Activated CD4-positive, alpha-beta T cell treated with anti-CD3 and anti-CD28 coated beads, Interleukin-2, Interleukin-6, amounts not matched to agents 100 ng/mL and 50 ng/mL, durations not matched to agents 16 hours and 8 hours (primary cell): ENCODE data around the gene RUFY2.
"Not testable (repeated sequence)": the region's sequence is repeated elsewhere in the genome, so short reads cannot be mapped to it uniquely, and the experiment has no call there.

ENCODE experiments used
- DNase-seq: peaks from one replicate; pipeline ENCODE4 v3.0.0-alpha.2; 2020

Gene RUFY2, protein sequence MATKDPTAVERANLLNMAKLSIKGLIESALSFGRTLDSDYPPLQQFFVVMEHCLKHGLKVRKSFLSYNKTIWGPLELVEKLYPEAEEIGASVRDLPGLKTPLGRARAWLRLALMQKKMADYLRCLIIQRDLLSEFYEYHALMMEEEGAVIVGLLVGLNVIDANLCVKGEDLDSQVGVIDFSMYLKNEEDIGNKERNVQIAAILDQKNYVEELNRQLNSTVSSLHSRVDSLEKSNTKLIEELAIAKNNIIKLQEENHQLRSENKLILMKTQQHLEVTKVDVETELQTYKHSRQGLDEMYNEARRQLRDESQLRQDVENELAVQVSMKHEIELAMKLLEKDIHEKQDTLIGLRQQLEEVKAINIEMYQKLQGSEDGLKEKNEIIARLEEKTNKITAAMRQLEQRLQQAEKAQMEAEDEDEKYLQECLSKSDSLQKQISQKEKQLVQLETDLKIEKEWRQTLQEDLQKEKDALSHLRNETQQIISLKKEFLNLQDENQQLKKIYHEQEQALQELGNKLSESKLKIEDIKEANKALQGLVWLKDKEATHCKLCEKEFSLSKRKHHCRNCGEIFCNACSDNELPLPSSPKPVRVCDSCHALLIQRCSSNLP

DNA sequence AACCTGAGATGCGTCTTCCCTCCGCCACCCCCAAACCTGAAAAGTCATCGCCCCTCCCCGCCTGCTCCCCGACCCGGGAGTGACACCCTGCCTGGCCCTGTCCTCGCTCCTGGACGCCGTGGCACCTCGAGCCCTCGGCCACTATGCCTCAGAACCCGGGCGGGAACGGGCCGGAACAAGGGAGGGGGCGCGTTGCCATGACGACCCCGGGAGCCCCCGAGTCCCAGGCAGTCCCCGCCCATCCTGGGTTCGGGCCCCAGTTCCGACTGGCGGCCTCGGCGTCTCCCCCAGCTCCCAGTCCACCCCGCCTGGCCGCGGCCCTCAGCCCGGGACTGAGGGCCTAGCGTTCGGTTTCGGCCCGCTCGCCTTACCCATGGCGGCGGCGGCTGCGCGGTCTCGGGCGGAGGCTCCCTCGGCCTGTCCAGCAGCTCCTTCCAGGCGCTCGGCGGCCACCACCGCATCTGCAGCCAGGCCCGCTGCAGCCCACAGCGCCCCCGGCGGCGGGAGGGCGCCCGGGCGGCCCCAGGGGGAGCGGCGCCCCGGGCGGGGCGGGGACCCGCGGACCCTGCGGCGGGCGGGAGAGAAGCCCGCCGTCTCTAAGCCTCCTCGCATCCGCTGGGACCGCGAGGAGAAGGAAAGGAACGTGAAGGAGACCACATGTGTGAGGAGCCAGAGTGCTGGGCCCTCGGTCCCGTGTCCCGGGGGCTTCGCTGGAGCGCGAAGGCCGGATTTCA lies at the start of gene RUFY2:
Gene RUFY2, minus strand, starts transcription at position 463 of the 734 bp plus-strand sequence. Its CDS starts 88 bp downstream, at position 375.
- DNase-seq, result peak; percentile 88

DNA sequence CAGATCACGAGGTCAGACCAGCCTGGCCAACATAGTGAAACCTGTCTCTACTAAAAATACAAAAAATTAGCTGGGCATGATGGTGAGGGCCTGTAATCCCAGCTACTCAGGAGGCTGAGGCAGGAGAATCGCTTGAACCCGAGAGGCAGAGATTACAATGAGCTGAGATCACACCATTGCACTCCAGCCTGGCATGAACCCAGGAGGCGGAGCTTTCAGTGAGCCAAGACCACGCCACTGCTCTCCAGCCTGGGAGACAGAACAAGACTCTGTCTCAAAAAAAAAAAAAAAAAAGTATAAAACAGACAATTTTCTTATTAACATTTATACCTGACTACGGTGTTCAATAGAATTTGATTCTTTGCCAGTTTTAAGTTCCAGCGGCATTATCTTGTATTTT lies 42.6 kb upstream of the RUFY2 start:
- DNase-seq, result not testable (repeated sequence)

DNA sequence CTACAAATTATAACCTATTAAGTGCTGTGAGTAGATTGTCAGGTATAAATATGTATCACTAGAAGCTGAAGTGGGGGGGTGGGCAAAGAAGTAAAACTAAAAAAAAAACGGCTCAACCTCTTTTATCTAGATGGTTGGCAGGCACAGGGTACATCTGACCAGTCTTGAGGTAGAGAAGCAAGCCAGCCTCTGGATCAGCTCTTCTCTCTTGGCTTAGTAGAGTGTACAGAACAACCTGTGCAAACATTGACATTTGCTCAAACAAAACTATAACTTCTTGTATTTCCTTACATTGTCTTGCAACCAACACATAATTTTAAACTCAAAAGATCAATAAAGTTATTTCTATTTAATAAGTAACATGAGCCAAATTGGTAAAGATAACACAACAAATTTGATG lies 39.1 kb upstream of the RUFY2 start:
- no peak for DNase-seq

DNA sequence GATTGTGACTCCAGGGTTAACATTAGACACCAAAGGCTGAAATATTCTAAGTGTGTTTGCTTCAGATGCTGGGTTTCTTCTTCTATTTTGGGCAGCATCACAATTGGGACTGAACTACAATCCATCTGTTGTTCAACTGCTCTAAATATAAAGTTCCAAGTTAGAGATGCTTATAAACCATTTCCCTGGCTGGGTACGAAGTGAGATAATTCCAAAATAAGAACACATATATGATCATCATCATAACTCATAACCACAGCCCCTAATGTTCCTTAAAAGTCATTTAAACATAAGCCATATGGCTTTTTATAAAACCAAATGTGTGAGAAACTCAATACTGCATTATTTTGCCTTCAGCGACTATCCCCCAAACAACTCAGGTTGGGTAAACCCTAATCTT lies 35.9 kb upstream of the RUFY2 start:
- no peak for DNase-seq

DNA sequence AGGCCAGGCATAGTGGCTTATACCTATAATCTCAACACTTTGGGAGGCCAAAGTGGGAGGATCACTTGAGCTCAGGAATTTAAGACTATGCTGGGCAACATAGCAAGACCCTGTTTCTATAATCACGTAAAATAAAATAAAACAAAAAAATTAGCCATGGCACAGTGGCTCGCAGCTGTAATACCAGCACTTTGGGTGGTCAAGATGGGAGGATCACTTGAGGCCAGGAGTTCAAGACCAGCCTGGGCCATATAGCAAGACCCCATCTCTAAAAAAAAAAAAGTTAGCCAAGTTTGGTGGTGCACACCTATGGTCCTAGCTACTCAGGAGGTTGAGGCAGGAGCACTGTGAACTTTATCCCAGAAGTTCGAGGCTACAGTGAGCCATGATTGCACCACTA lies 33.8 kb upstream of the RUFY2 start:
- no peak for DNase-seq

DNA sequence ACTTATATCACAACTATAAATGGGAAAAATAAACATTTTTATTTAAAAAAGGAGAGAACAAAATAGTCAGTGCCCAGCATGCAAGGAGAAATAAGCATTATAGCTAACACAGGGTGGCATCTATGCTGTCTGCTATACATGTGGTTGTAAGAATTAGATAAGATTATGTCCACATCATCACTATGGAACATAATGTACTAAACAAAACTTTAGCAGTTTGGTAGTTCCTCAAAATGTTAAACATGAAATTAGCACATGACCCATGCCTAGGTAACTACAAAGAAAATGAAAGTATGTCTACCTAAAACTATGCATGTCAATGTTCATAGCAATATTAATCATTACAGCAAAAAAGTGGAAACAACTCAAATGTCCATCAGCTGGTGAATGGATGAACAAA lies 28.7 kb upstream of the RUFY2 start:
- no peak for DNase-seq

DNA sequence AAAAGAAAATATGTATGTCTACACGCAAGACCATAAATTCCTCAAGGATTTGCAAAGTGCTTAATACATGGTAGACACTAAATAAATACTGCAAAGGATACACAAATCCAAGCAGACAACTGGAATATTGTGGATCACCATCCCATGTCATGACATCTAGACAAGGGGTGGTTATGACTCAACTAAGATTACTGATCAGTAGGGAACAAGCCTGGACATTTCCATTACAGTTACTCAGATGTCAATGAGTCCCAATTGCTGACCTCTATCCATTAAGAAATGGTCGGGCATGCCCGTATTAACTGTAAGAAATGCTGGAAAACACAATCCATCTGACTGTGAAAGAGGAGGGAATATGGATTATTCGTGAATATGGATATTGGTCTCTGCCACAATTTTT lies 27.6 kb upstream of the RUFY2 start:
- DNase-seq, result no peak

DNA sequence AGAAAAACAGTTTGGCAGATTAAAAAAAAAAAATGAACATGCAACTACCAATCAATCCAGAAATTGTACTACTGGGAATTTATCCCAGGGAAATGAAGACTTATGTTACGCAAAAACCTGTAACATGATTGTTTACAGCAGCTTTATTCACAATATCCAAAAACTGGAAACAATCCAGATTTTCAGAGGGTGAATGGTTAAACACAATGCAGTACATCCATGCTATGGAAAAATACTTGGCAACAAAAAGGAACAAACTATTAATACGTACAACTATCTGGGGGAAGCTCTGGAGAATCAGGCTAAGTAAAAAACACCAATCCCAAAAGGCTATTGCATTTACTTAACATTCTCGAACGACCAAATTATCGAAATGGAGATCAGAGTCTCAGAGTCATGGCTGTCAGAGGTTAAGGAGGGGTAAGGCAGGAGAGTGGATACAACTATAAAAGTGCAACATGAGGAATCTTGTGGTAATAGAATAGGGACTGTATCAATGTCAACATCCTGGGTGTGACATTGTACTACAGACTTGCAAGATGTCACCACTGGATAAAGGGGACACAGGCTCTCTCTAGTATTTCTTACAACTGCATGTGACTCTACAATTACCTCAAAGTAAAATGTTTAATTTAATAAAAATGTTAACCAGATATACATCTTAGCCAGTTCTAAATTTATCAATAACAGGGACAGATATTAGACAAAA lies 21.5 kb upstream of the RUFY2 start:
- no peak for DNase-seq

DNA sequence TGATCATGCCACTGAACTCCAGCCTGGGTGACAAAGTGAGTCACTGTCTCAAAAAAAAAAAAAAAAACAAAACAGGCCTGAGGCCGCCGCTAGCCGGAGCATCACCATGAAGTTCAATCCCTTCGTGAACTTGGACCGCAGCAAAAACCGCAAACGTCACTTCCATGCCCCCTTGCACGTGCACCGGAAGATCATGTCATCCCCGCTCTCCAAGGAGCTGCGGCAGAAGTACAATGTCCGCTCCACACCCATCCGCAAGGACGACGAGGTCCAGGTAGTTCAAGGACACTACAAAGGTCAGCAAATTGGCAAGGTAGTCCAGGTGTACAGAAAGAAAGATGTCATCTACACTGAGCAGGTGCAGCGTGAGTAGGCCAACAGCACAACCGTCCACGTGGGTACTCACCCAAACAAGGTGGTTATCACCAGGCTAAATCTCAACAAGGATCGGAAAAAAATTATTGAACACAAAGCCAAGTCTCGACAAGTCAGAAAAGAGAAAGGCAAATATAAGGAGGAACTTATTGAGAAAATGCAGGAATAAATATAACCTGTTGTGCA lies 17.5 kb upstream of the RUFY2 start:
- no peak for DNase-seq

DNA sequence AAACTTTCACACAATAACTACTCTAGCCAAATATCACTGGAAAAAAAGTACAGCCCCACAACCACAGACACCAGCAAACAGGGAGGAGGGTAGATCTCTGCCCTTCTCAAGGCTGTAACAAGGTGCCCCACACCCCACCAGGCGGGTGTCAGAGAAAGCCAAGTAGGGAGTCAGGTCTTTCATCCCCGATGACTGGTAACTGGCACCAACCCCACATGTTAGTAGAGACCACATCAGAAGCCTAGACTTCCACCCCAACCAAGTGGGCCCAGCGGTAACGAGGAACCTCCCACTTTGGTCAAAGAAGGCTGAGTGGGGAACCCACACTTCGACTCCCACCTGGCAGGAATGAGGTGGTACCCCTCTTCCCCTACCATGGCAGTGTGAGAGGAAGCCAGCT lies 16.4 kb upstream of the RUFY2 start:
- DNase-seq, result peak; percentile 18

DNA sequence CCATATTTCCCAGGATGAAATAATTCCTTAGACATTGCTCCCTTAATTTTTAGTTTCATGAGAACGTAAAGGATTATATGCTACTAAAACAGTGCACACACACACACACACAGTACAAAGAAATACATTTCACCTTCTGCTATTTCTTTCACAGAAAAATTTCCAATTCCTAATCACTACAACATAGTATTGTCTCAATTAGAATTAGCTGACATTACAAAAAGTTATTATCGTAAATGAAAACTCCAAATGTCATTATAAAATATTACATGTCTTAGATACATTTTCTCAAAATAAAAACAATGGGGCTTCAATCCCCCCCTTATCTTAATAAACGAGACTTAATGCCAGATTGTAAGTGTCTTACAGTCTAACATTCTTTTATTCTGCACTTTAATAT lies 12.3 kb upstream of the RUFY2 start:
- no peak for DNase-seq

DNA sequence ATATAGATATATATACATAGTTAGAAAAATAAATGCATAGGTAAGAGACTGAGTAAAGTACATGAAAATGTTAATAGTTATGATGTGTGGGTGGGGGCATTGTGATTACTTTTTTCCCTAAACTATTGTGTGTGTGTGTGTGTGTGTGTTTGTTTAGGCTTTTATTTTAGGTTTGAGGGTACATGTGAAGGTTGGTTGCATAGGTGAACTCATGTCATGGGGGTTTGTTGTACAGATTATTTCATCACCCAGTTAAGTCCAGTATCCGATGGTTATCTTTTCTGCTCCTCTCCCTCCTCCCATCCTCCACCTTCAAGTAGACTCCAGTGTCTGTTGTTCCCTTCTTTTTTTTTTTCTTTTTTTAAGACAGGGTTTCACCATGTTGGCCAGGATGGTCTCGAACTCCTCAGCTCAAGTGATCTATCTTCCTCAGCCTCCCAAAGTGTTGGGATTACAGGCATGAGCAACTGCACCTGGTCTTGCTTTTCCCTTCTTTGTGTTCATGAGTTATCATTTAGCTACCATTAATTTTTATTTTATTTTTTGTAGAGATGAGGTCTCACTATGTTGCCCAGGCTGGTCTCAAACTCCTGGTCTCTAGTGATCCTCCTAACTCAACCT lies 1.9 kb upstream of the RUFY2 start:
- DNase-seq, result no peak

DNA sequence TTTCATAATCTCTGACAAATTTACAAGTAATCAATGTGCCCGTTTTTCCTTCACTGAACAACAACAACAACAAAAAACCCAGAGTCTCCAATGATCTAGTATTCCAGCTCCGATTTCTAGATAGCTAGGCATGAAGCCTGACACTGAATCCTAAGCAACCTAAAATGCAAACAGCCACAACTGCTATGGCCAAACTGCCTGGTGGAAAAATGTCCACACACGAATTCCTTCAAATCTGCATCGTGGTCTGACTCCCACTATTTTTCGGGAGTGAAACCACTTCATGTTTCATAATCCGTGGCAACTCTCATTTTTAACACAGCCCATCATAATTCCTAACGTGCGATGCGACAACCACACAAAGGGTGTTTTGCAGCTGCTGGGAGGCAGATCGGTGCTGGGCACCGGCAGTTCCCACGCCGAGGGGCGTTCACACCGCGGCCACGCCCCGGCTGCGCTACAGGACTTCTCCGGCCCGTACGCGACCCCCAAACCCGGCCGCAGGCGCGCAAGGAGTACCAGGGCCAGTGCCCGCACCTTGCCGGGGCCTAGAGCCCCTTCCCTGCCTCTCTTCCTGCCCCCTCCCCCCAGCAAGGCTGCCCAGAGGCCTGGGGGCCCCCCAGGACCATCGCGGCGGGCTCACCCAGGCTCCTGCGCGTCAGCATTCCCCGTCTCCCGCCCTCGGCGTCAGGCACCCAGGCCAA lies 814 bp downstream of the RUFY2 start:
- DNase-seq, result peak; percentile 53

DNA sequence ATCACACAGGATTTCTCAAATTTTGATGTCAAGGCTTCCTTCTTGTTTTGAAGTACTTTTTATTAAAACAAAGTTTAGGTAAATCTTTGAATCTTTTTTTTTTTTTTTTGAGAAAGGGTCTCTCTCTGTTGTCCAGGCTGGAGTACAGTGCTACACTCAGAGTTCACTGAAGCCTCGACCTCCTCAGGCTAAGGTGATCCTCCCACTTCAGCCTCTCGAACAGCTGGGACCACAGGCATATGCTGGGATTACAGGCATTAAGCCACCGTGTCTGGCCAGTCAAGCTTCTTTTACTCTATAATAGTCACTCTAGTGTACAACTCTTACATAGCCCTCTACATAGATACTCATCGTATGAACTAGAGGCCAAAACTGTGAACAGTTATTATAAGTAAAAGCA lies 3.4 kb downstream of the RUFY2 start:
- no peak for DNase-seq

DNA sequence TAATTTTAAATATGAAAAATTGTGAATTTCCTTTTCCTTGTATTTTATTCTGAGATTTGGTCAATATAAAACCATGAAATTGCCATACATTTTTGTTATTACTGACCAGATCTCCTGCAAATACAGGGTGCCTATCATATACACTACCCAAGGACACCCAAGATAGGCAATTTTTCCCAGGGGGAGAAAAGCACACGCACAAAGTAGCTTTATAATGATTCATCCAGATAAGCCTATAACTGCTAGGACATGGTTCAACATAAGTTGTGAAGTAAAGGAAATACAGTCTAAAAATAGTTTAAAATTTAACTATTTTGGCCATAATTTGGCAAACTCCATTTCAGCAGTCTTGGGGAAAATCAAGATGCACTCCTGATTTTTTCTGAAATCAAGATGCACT lies 4.8 kb downstream of the RUFY2 start:
- no peak for DNase-seq

DNA sequence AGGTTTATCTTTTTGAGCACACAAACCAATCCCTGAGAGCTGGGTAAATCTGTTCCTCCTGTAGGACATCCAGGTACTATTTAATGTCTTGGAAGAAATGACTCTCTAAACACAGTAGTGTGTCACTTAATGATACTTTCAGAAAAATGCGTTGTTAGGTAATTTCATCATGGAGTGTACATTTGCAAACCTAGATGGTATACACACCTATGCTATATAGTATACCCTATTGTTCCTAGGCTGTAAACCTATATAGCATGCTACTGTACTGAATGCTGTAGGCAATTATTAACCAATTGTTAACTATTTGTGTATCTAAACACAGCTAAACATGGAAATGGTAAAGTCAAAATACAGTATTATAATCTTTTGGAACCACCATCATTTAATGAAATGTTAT lies 10.1 kb downstream of the RUFY2 start:
- DNase-seq, result no peak

DNA sequence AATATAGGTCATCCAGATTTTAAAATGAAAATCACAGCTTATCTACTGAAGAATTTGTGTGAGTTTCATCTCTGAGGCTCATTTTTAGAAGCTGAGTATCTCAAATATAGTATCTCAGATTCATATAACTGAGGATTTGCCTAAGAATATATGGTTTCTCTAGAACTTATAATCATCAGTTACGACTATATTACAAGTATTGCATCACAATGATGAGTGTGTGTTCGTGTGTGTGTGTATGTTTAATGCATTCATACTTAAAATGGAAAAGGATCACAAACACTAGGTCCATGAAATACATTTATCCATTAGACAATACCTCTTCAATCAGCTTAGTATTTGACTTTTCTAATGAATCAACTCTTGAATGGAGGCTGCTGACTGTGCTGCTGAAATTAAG lies 21.3 kb downstream of the RUFY2 start:
- DNase-seq, result no peak

DNA sequence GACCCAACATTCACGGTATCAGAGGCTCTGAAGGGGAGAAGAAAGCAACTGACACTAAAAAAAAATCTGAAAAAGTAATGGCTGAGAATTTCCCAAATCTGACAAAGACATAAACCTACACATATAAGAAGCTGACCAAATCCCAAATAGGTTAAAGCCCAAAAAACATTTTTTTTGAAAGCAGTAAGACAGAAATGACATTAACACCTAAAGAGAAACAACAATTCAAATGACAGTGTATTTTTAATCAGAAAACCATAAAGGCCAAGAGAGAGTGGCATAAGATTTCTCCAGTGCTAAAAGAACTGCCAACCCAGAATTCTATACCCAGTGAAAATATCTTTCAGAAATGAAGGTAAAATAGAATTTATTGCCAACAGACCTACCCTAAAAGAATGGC lies 35.5 kb downstream of the RUFY2 start:
- no peak for DNase-seq

DNA sequence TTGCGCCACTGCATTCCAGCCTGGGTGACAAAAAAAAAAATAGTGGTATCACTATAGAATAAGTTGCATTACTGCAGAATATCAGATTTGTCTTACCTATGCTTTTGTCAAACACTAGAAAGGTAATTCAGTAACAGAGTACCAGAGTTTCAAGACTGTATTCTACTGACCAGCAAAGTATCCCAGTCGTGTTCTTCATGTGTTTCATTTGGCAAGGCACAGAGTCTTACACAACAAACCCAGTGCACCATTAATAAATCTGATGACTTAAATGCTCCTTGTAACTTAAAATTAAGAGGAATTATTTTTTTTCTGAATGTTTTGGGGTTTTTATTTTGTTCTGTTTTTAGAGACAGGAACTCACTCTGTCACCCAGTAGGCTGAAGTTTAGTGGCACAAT lies 40.0 kb downstream of the RUFY2 start:
- DNase-seq, result no peak

DNA sequence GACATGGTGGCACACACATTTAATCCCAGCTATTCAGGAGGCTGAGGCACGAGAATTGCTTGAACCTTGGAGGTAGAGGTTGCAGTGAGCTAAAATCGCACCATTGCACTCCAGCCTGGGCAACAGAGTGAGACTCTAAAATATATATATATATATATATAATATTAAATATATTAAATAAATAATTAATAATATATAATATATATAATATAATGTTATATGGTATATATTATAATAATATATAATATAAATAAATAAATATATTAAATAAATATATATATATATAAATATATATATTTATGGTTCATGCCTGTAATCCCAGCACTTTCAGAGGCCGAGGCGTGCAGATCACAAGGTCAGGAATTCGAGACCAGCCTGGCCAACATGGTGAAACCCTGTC lies 40.5 kb downstream of the RUFY2 start:
- DNase-seq, result no peak

DNA sequence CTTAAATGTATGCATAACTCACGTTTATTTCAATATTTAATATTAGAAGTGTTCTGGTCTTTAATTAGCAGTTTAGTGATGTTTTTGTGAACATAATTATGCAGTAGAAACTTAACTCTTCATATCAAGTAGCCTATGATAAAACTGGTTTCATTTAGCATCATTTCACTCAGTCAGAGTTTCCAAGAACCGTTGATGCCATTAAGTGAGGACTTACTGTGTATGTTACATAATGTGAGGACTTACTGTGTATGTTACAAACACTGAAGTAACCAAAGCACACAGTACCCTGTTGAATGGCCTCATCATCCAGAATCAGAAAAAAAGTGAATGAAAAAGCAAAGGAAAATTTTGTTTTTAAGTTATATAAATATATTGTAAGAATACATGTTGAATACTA lies 41.5 kb downstream of the RUFY2 start:
- DNase-seq, result peak; percentile 48
